Stimulated activated CD4-positive, alpha-beta T cell treated with anti-CD3 and anti-CD28 coated beads, TNF-alpha, amount 100 ng/mL, for 24 hours (primary cell): Measurements from ENCODE around the gene GAS1.

ENCODE experiments used
- DNase-seq, 3 experiments: peaks; one replicate each; pipeline ENCODE4 v3.0.0-alpha.2; 2020; ENCODE audit warnings: low read depth in 3 of 3

GAS1 gene

GRCh38 chr9:86965636-86966395 lies 18.5 kb upstream of the GAS1 start:
- DNase-seq = no peak

- no peak for DNase-seq
These were observed 15.4 kb upstream of the GAS1 start for GRCh38 chr9:86962692-86963091.

GRCh38 chr9:86960938-86961337 lies 13.6 kb upstream of the GAS1 start:
- DNase-seq = no peak

GRCh38 chr9:86958203-86958602 lies 10.9 kb upstream of the GAS1 start:
- no peak for DNase-seq

- DNase-seq = no peak
These were observed 8.3 kb upstream of the GAS1 start for GRCh38 chr9:86955561-86955960.

- no peak for DNase-seq
These were observed 7.7 kb upstream of the GAS1 start for GRCh38 chr9:86955042-86955441.

GRCh38 chr9:86953181-86953580 lies 5.9 kb upstream of the GAS1 start:
- no peak for DNase-seq

GRCh38 chr9:86948074-86948929 lies 996 bp upstream of the GAS1 start:
- peak; percentile 49 to 66 (median 55) for DNase-seq

GRCh38 chr9:86946201-86947145 lies 833 bp downstream of the GAS1 start:
- peak; percentile 18 to 56 (median 22) for DNase-seq

GRCh38 chr9:86945728-86946200 lies 1.5 kb downstream of the GAS1 start:
- DNase-seq = peak in 1 of 3 experiments; percentile 2

GRCh38 chr9:86944796-86945727 lies 2.2 kb downstream of the GAS1 start:
- DNase-seq = no peak

GRCh38 chr9:86943201-86944113 lies 3.8 kb downstream of the GAS1 start:
- DNase-seq = no peak

GRCh38 chr9:86942281-86943200 lies 4.8 kb downstream of the GAS1 start:
- DNase-seq = no peak

GRCh38 chr9:86941197-86941596 lies 6.1 kb downstream of the GAS1 start:
- no peak for DNase-seq

GRCh38 chr9:86940774-86941173 lies 6.5 kb downstream of the GAS1 start:
- no peak for DNase-seq

GRCh38 chr9:86939891-86940290 lies 7.4 kb downstream of the GAS1 start:
- no peak for DNase-seq

GRCh38 chr9:86939321-86939720 lies 8.0 kb downstream of the GAS1 start:
- no peak for DNase-seq

- no peak for DNase-seq
These were observed 8.5 kb downstream of the GAS1 start for GRCh38 chr9:86938780-86939179.
